Activated CD4-positive, alpha-beta memory T cell treated with anti-CD3 and anti-CD28 coated beads for 36 hours (primary cell): ENCODE data around the gene RAB1A. TPM values are rescaled to one million over a fixed set of nuclear protein-coding genes. Genes with fewer than 3 reads are reported as not detected.
"Not testable (repeated sequence)": the region's sequence is repeated elsewhere in the genome, so short reads cannot be mapped to it uniquely, and the experiment has no call there.

ENCODE experiments used
- CTCF ChIA-PET: fragments of 350-600 bp; sonication (Branson Sonifier 250); formaldehyde crosslinking; loops from one replicate; lab custom pipeline; 2021; ENCODE audit warnings: antibody characterized with exemption, inconsistent platforms; lab: Charles Lee
- POLR2A ChIA-PET: fragments of 350-600 bp; sonication (Branson Sonifier 250); formaldehyde crosslinking; loops from one replicate; lab custom pipeline; 2021; ENCODE audit warnings: antibody characterized with exemption; lab: Charles Lee
- DNase-seq: peaks from one replicate; pipeline ENCODE4 v3.0.0-alpha.2; 2020
- H3K27ac Mint-ChIP-seq: one replicate; pipeline ENCODE4 v1.8.0; 2021; ENCODE audit warnings: mixed read lengths
- H3K27me3 Mint-ChIP-seq: one replicate; pipeline ENCODE4 v1.8.0; 2021; ENCODE audit warnings: mixed read lengths
- H3K36me3 Mint-ChIP-seq: one replicate; pipeline ENCODE4 v1.8.0; 2021; ENCODE audit warnings: mixed read lengths
- H3K4me1 Mint-ChIP-seq: one replicate; pipeline ENCODE4 v1.8.0; 2021; ENCODE audit warnings: low read depth, mixed read lengths
- H3K4me3 Mint-ChIP-seq: one replicate; pipeline ENCODE4 v1.8.0; 2021; ENCODE audit warnings: mild to moderate bottlenecking, mixed read lengths
- H3K9me3 Mint-ChIP-seq: one replicate; pipeline ENCODE4 v1.8.0; 2021; ENCODE audit warnings: mixed read lengths
- intact Hi-C: fragments of 100-400 bp; cut with micrococcal nuclease; formaldehyde crosslinking; loops from one replicate; pipeline ENCODE4 v1.15.1; 2023
- total RNA-seq, 2 experiments: library from RNA; stranded (reverse); gene quantifications; one replicate each; pipeline ENCODE4 v1.2.3, GENCODE V29; 2021

Gene RAB1A
- 10 to 100 TPM; 84.3 to 84.5 TPM for total RNA-seq

DNA sequence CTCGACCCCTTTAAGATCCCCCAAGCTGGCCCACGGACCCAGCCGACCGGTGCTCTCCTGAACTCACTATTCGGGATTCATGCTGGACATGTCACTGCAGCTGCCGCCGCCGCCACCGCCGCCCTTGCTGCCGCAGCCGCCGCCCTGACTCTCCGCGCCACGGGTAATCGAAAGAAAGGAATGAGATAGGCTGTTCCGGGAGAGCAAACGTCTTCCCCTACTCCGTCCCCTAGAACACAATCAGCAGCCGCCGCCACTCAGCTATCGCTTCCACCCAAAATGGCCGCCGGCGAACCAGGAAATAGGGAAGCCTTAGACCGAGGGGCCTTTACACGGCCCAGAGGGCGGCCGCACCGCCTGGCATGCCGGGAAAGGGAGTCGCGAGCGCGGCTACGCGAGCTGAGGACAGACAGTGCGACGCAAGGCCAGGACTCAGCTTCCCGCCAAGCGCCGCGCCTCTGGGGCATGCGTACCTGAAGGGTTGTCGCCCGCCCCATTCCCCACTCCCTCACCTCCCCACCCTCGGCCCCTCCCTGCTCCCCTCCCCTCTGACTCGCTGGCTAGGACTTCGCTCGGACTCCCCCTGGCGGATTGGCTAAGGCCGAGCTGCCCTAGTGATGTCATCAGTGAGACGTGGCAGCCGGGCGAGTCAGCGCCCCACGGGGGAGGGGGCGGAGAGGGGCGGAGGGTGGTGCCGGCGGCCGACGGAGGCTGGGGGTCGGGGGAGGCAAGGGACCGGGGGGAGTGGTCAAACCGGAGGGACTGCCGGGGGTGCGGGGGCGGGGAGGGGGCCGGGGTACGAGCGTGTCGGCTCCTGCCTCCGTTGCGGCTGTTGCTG, at the start of gene RAB1A:
RAB1A (minus strand) TSS at position 281 of the 838 bp plus-strand sequence; CDS start at position 90, 191 bp downstream.
- peak within 1 kb of the TSS; percentile 95 for H3K27ac Mint-ChIP-seq
- intact Hi-C loops: loop anchor here (1.0 to 2.0 kb wide), 8 partner anchors 65 to 478 kb away; partner anchors contain the start of genes ACTR2, CEP68 and SPRED2
- peaks cover 3% of the 10 kb centered on the region for H3K36me3 Mint-ChIP-seq
- peak within 1 kb of the TSS; percentile 96 for H3K4me3 Mint-ChIP-seq
- no peaks in the 10 kb centered on the region for H3K27me3 Mint-ChIP-seq
- H3K4me1 Mint-ChIP-seq: peaks cover 34% of the 10 kb centered on the region
- ChIA-PET CTCF (interaction anchor here (0.6 to 3.4 kb wide), 18 partner anchors 9 to 1542 kb away, joined by 3 to 29 read pairs (median 5); partner anchors contain the start of genes ACTR2 and WDPCP), POLR2A (interaction anchor here (0.7 to 2.4 kb wide), 9 partner anchors 10 to 606 kb away, joined by 3 to 24 read pairs (median 5); partner anchors contain the start of genes ACTR2, AFTPH and CEP68)
- DNase-seq: peak; percentile 100
- H3K9me3 Mint-ChIP-seq: no peaks in the 10 kb centered on the region

DNA sequence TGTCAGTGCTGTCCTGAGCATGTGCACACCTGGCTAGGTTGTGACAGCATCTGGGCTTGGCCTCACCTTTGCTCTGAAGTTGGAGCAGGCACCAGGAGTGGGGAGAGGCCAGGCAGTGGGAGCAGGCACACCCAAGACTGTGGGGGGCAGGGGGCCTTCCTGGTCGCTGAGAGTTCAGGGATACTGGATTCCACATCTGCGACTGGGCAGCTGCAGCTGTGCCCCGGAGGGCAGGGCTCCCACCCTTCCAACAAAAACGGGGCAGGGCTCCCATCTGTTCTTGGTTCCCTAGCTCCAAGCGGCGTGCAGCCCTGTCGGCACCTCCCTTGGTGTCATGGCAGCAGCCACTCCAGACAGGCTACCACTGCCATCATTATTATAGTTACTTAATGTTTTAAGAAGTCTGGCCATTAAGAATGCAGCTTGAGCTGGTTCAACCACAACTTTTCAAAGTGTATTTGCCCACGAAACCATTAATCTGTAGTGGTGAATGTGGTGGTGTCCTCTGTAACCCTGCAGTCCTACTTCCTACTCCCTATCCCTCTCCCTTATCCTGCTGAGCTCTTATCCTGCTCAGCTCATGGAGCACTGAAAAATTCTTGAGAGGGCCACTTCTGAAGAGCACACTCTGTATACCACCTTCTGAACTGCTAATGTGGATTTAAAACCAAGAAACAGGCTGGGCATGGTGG, 48.0 kb upstream of the RAB1A start:
- POLR2A ChIA-PET: no interaction called here
- H3K4me1 Mint-ChIP-seq: no peaks in the 10 kb centered on the region
- H3K9me3 Mint-ChIP-seq: no peaks in the 10 kb centered on the region
- no peak overlapping the region for H3K4me3 Mint-ChIP-seq
- H3K36me3 Mint-ChIP-seq: no peaks in the 10 kb centered on the region
- intact Hi-C loops: no loop called here
- CTCF ChIA-PET: interaction anchor here (0.9 to 1.8 kb wide), 4 partner anchors 9 to 260 kb away, joined by 3 to 8 read pairs (median 5); no protein-coding TSS in a partner anchor
- DNase-seq: no peak
- peaks cover 7% of the 10 kb centered on the region for H3K27me3 Mint-ChIP-seq
- no peak overlapping the region for H3K27ac Mint-ChIP-seq

DNA sequence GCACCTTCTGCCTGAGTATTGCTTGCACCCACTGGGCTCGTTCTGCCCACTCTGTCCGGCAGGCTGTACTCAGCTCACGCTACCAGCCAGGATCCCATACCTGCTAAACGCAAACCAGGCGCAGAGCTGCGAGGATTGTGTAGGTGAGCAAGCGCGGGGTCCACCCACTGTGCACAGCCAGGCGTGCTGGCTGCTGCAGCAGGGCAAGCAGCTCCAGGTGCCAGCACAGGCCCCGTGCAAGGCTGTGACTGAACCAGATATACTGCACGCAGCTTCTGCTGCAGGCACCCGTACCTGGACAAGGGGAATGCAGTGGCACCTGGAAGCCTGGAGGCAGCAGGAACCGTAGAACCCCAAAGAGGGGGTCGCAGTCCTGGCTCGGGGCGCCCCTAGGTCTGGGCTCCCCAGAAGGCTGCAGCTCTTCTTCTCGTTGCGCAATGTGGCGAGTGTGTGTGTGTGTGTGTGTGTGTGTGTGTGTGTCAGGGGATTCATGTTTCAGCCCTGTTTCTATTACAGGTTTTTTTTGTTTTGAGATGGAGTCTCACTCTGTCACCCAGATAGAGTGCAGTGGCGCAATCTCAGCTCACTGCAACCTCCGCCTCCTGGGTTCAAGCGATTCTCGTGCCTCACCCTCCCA, 46.1 kb upstream of the RAB1A start:
- intact Hi-C loops: no loop called here
- H3K36me3 Mint-ChIP-seq: no peaks in the 10 kb centered on the region
- no peak for DNase-seq
- H3K27me3 Mint-ChIP-seq: peaks cover 2% of the 10 kb centered on the region
- no peak overlapping the region for H3K27ac Mint-ChIP-seq
- POLR2A ChIA-PET: no interaction called here
- H3K4me1 Mint-ChIP-seq: no peaks in the 10 kb centered on the region
- CTCF ChIA-PET: interaction anchor here (0.5 to 1.9 kb wide), 5 partner anchors 8 to 660 kb away, joined by 3 to 7 read pairs (median 4); no protein-coding TSS in a partner anchor
- no peaks in the 10 kb centered on the region for H3K9me3 Mint-ChIP-seq
- no peak overlapping the region for H3K4me3 Mint-ChIP-seq

DNA sequence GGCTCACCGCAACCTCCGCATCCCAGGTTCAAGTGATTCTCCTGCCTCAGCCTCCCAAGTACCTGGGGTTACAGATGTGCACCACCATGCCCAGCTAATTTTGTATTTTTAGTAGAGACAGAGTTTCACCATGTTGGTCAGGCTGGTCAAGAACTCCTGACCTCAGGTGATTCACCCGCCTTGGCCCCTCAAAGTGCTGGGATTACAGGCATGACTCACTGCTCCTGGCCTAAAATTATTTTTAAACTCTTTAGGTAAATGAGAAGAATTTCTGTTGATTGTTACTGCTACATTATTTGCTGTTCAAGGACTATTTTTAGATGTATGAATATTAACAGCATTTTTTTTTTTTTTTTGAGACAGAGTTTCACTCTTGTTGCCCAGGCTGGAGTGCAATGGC, 44.1 kb upstream of the RAB1A start:
- H3K27me3 Mint-ChIP-seq, H3K4me3 Mint-ChIP-seq, H3K4me1 Mint-ChIP-seq, DNase-seq, intact Hi-C loops, POLR2A ChIA-PET, H3K9me3 Mint-ChIP-seq, H3K36me3 Mint-ChIP-seq, H3K27ac Mint-ChIP-seq: not testable (repeated sequence)
- CTCF ChIA-PET: interaction anchor here (1.3 kb wide), 1 partner anchor 109 kb away, joined by 6 read pairs; no protein-coding TSS in a partner anchor

DNA sequence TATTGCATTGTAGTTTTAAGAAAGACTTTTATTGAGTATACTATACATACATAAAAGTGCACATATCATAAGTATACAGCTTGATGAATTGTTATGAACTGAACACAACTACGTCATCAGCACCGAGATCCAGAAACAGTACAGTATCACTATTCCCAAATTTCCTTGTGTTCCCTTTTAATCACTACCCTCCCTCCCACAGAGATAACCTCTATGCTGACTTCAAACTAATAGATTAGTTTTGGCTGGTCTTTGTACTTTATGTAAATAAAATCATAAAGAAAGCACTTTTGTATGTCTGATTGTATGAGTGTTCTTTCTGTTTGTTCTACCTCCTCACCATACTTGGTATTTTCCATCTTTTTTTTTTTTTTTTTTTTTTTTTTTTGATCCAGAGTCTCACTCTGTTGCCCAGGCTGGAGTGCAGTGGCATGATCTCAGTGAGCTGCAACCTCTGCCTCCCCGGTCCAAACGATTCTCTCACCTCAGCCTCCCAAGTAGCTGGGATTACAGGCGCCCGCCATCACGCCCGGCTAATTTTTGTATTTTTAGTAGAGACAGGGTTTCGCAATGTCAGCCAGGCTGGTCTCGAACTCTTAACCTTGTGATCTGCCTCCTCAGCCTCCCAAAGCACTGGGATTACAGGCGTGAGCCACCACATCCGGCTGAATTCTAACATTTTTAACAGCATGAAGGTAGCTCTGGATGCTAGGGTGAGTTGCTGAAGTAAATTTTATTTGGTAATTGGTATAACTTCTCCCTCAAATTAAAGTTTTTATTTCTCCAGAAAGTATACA, 43.3 kb upstream of the RAB1A start:
- DNase-seq: no peak
- Mint-ChIP-seq H3K27me3 (peaks cover 2% of the 10 kb centered on the region), H3K4me1 (no peaks in the 10 kb centered on the region), H3K27ac (no peak overlapping the region), H3K9me3 (no peaks in the 10 kb centered on the region), H3K4me3 (no peak overlapping the region), H3K36me3 (no peaks in the 10 kb centered on the region)
- POLR2A ChIA-PET: no interaction called here
- CTCF ChIA-PET: no interaction called here
- intact Hi-C loops: no loop called here

DNA sequence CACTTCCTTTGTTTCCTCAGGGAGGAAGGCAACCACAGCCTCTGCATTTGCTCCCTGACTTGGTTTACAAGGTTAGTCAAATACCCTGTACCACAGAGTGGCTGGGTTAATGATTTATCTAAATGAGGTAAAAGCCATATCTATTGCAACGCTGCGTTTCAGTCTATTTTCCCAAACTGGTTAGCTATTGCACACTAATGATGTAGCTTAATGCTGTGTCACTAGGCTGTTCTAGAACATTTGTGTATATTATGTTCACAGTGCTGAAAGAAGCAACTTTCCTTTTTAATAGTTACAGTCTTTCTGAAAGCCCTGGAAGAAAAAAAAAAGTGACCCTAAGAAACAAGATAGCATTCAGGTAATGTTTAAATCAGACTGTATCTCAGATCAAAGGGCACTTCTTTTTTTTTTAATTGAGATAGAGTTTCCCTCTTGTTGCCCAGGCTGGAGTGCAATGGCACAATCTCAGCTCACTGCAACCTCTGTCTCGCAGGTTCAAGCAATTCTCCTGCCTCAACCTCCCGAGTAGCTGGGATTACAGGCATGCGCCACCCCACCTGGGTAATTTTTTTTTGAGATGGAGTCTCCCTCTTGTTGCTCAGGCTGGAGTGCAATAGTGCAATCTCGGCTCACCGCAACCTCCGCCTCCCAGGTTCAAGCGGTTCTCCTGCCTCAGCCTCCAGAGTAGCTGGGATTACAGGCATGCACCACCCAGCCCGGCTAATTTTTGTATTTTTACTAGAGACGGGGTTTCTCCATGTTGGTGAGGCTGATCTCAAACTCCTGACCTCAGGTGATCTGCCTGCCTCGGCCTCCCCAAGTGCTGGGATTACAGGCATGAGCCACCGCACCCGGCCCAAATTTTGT, 40.9 kb upstream of the RAB1A start:
- H3K9me3 Mint-ChIP-seq, H3K4me1 Mint-ChIP-seq, H3K4me3 Mint-ChIP-seq, intact Hi-C loops, H3K36me3 Mint-ChIP-seq, H3K27ac Mint-ChIP-seq, DNase-seq, H3K27me3 Mint-ChIP-seq: not testable (repeated sequence)
- POLR2A ChIA-PET: interaction anchor here (0.7 kb wide), 1 partner anchor 41 kb away, joined by 3 read pairs; the partner anchor contains the start of gene RAB1A
- CTCF ChIA-PET: interaction anchor here (0.6 to 4.8 kb wide), 8 partner anchors 16 to 722 kb away, joined by 3 to 59 read pairs (median 10); no protein-coding TSS in a partner anchor

DNA sequence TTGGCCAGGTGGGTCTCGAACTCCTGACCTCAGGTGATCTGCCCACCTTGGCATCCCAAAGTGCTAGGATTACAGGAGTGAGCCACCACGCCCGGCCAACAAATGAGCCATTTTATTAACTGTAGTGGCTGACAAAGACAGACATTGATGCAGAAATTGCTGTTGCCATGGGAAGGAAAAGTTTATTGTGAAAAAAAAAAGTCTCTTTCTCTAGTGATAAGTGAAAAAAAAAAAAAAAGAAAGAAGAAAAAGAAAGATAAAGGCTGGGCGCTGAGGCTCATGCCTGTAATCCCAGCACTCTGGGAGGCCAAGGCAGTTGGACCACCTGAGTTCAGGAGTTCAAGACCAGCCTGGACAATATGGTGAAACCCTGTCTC, 39.8 kb upstream of the RAB1A start:
- DNase-seq: no peak
- POLR2A ChIA-PET: no interaction called here
- H3K9me3 Mint-ChIP-seq: no peaks in the 10 kb centered on the region

DNA sequence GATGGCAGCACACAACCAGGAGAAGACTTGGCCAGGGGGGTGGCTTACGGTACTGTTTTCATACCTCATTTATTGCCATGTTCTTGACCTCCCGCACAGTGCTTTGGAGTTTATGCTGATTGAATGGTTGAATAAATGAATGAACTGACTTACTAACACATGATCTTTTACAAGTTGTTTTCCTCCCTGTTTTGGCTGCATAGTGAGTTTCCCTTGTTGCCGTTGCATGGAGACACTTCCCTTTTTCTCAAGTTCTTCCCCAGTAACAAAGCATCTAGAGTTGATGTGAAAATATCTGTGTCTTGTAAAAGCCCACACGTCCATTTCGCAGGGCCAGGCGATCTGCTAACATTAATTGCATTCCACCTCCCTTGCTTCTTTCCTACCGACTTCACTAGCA, 35.7 kb upstream of the RAB1A start:
- Mint-ChIP-seq H3K36me3 (no peaks in the 10 kb centered on the region), H3K4me3 (no peak overlapping the region), H3K27ac (no peak overlapping the region), H3K9me3 (no peaks in the 10 kb centered on the region), H3K4me1 (peaks cover 3% of the 10 kb centered on the region), H3K27me3 (no peaks in the 10 kb centered on the region)
- DNase-seq: no peak
- POLR2A ChIA-PET: no interaction called here
- CTCF ChIA-PET: interaction anchor here (1.4 kb wide), 1 partner anchor 101 kb away, joined by 4 read pairs; no protein-coding TSS in a partner anchor
- intact Hi-C loops: no loop called here

More for the DNA sequence above, 39.8 kb upstream of the RAB1A start:
- no peaks in the 10 kb centered on the region for H3K4me1 Mint-ChIP-seq
- H3K27me3 Mint-ChIP-seq: no peaks in the 10 kb centered on the region
- intact Hi-C loops: loop anchor here (1.0 kb wide), 2 partner anchors 105 to 251 kb away; no protein-coding TSS in a partner anchor
- no peaks in the 10 kb centered on the region for H3K36me3 Mint-ChIP-seq
- H3K27ac Mint-ChIP-seq: no peak overlapping the region
- no peak overlapping the region for H3K4me3 Mint-ChIP-seq
- CTCF ChIA-PET: interaction anchor here (0.9 to 4.8 kb wide), 19 partner anchors 9 to 251 kb away, joined by 3 to 59 read pairs (median 5); partner anchors contain the start of genes CEP68 and RAB1A

DNA sequence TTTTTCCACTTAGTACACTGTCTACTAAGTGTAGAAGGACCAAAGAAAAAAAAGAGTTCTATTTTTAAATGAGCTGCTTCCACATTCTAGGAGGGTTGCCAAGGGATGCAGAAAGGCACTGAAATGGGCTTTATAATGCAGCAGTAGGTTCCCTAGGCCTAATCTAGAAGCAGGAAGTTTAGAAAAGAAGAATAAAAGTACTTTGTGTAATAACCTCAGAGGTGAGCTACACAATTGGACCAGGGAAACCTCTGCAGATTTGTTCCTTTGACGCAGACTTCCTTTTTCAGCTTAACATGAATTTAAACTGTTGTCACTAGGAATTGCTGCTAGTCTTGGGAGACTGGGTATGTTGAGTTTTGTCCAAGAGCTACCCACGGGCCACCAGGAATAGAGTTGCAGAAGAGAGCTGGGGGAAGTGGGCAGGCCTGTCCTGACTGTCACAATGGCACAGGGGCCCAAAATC, 34.6 kb upstream of the RAB1A start:
- no peak overlapping the region for H3K27ac Mint-ChIP-seq
- H3K9me3 Mint-ChIP-seq: no peaks in the 10 kb centered on the region
- H3K4me3 Mint-ChIP-seq: no peak overlapping the region
- CTCF ChIA-PET: interaction anchor here (0.7 to 2.9 kb wide), 3 partner anchors 99 to 247 kb away, joined by 3 to 12 read pairs (median 3); no protein-coding TSS in a partner anchor
- intact Hi-C loops: no loop called here
- POLR2A ChIA-PET: no interaction called here
- peaks cover 6% of the 10 kb centered on the region for H3K4me1 Mint-ChIP-seq
- H3K27me3 Mint-ChIP-seq: no peaks in the 10 kb centered on the region
- H3K36me3 Mint-ChIP-seq: no peaks in the 10 kb centered on the region
- DNase-seq: no peak

DNA sequence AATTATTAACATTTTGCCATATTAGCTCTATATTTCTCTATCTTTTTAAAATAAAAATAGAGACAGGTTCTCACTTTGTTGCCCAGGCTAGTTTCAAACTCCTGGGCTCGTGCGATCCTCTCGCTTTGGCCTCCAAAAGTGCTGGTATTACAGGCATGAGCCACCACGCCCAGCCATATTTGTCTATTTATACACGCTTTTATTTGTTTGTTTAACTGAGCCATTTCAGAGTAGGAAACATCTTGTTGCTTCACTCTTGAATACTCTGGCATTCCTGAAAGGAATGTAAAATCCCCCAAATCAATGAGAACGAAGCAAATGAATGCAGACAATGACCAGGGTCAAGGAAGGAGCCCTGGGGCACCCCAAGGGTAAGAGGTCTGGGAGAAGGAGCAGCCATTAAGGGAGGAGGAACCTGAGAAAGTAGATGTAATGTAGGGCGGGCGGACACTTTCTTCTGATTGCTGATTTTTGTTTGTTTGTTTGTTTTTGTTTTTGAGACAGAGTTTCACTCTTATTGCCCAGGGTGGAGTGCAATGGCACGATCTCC, 31.7 kb upstream of the RAB1A start:
- Mint-ChIP-seq H3K4me1 (peaks cover 6% of the 10 kb centered on the region), H3K27me3 (peaks cover 2% of the 10 kb centered on the region), H3K9me3 (no peaks in the 10 kb centered on the region), H3K27ac (no peak overlapping the region), H3K4me3 (no peak overlapping the region), H3K36me3 (no peaks in the 10 kb centered on the region)
- ChIA-PET CTCF (interaction anchor here (1.0 kb wide), 1 partner anchor 7 kb away, joined by 3 read pairs; no protein-coding TSS in a partner anchor), POLR2A (no interaction called here)
- no peak for DNase-seq
- intact Hi-C loops: no loop called here
